Nephron (organoid): ENCODE results near the gene MYB.
"Not testable (repeated sequence)": the region's sequence is repeated elsewhere in the genome, so short reads cannot be mapped to it uniquely, and the experiment has no call there.

Source experiments
- H3K27ac Mint-ChIP-seq, 3 experiments: 2 replicates each; pipeline ENCODE4 v1.8.0; 2020; ENCODE audit warnings: mixed read lengths in 3 of 3, mild to moderate bottlenecking in 2 of 3, moderate library complexity in 1 of 3
- H3K27me3 Mint-ChIP-seq: 2 replicates; pipeline ENCODE4 v1.8.0; 2021; ENCODE audit warnings: low read depth, mild to moderate bottlenecking, moderate library complexity, mixed read lengths
- H3K36me3 Mint-ChIP-seq: 2 replicates; pipeline ENCODE4 v1.8.0; 2020; ENCODE audit warnings: low read depth, mixed read lengths
- H3K4me1 Mint-ChIP-seq: 2 replicates; pipeline ENCODE4 v1.8.0; 2020; ENCODE audit warnings: mixed read lengths
- H3K4me3 Mint-ChIP-seq, 3 experiments: 2 replicates each; pipeline ENCODE4 v1.8.0; 2020; ENCODE audit warnings: mild to moderate bottlenecking in 3 of 3, mixed read lengths in 3 of 3, moderate library complexity in 2 of 3
- H3K9me3 Mint-ChIP-seq: 2 replicates; pipeline ENCODE4 v1.8.0; 2020; ENCODE audit warnings: mixed read lengths
- TF ChIP-seq, protein P1 (sequence below), 3 experiments: fragments of 200-600 bp; sonication (generic); IDR thresholded peaks; one replicate each; pipeline ENCODE4 v1.5.0; 2021; ENCODE audit warnings: antibody characterized with exemption in 3 of 3; ENCODE audit not compliant: unreplicated experiment in 3 of 3

MYB gene

DNA sequence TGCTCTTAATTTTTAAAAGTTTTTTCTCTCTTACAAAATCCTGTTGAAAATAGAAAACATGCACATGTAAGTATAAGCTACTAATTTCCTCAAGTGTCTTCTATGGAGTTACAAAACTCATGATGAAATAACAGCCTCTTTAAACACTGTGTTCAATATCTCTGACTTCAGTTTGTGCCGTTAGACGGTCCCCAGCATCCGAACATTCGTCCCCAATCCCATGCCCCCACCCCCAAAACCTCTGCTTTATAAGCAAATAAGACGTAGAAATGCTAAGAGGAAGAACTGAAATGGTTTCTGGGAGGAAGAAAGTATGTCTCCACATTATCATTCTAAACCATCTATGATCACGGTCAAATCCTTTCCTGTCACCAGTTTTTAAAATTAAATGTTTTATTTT, 31.7 kb upstream of the MYB start:
- no peak overlapping the region for H3K4me3 Mint-ChIP-seq
- no peaks in the 10 kb centered on the region for H3K36me3 Mint-ChIP-seq
- peaks cover 5% of the 10 kb centered on the region for H3K27me3 Mint-ChIP-seq
- H3K4me1 Mint-ChIP-seq = peaks cover 8% of the 10 kb centered on the region
- H3K27ac Mint-ChIP-seq = no peak overlapping the region
- H3K9me3 Mint-ChIP-seq = peaks cover 23% of the 10 kb centered on the region
- TF ChIP-seq, protein P1, sequence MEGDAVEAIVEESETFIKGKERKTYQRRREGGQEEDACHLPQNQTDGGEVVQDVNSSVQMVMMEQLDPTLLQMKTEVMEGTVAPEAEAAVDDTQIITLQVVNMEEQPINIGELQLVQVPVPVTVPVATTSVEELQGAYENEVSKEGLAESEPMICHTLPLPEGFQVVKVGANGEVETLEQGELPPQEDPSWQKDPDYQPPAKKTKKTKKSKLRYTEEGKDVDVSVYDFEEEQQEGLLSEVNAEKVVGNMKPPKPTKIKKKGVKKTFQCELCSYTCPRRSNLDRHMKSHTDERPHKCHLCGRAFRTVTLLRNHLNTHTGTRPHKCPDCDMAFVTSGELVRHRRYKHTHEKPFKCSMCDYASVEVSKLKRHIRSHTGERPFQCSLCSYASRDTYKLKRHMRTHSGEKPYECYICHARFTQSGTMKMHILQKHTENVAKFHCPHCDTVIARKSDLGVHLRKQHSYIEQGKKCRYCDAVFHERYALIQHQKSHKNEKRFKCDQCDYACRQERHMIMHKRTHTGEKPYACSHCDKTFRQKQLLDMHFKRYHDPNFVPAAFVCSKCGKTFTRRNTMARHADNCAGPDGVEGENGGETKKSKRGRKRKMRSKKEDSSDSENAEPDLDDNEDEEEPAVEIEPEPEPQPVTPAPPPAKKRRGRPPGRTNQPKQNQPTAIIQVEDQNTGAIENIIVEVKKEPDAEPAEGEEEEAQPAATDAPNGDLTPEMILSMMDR (IDR thresholded peaks at IDR 0.05; ENCODE audit: unreplicated experiment in 3 of 3) = no peak

DNA sequence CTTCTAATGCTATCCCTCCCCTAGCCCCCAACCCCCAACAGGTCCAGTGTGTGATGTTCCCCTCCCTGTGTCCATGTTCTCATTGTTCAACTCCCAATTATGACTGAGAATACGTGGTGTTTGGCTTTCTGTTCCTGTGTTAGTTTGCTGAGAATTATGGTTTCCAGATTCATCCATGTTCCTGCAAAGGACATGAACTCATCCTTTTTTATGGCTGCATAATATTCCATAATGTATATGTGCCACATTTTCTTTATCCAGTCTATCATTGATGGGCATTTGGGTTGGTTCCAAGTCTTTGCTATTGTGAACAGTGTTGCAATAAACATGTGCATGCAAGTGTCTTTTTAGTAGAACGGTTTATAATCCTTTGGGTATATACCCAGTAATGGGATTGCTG, 30.6 kb upstream of the MYB start:
- not testable (repeated sequence) for H3K27me3 Mint-ChIP-seq, H3K36me3 Mint-ChIP-seq, H3K27ac Mint-ChIP-seq, H3K4me1 Mint-ChIP-seq, H3K4me3 Mint-ChIP-seq
- H3K9me3 Mint-ChIP-seq = peaks cover 29% of the 10 kb centered on the region

DNA sequence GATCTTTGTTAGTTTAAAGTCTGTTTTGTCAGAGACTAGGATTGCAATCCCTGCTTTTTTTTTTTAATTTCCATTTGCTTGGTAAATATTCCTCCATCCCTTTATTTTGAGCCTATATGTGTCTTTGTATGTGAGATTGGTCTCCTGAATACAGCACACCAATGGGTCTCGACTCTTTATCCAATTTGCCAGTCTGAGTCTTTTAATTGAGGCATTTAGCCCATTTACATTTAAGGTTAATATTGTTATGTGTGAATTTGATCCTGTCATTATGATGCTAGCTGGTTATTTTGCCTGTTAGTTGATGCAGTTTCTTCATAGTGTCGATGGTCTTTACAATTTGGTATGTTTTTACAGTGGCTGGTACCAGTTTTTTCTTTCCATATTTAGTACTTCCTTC, 27.0 kb upstream of the MYB start:
- H3K27me3 Mint-ChIP-seq, H3K27ac Mint-ChIP-seq, H3K4me3 Mint-ChIP-seq, H3K36me3 Mint-ChIP-seq, H3K4me1 Mint-ChIP-seq: not testable (repeated sequence)
- peaks cover 29% of the 10 kb centered on the region for H3K9me3 Mint-ChIP-seq

DNA sequence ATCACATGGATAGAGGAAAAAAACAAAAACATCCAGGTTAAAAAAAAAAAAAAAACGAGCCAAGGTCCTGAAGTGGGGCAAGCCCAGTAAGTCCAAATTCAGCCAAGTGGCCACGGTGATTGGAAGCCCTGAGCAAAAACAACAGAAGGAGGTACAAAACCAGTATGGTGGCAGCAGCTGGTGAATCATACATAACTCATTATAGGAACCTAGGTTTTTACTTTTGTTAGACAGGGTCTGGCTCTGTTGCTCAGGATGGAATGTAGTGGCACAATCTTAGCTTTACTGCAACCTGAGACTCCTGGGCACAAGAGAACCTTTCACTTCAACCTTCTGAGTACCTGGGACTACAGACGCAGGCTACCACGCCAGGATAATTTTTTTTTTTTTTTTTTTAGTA, 22.7 kb upstream of the MYB start:
- Mint-ChIP-seq H3K27me3 (peaks cover 11% of the 10 kb centered on the region), H3K4me1 (no peaks in the 10 kb centered on the region)

DNA sequence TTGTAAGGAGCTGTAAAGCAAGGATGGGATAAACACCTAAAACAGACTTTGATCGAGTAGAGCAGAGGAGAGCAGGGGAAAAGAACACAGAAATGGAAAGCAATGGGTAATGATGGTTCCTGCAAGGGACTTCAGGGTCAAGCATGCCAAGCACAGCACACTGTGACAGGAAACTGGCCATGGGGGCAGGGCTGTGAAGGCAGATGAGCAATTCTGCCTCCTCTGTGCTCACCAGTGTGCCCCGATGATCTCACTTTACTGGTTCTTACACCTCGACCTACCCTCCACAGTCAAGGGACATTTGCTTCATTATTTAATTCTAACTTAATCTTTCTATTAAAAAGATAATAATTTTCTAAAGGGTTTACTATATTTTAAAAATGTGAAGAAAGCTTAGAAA, 21.6 kb upstream of the MYB start:
- Mint-ChIP-seq H3K27ac (no peak overlapping the region), H3K9me3 (peaks cover 5% of the 10 kb centered on the region), H3K27me3 (peaks cover 9% of the 10 kb centered on the region), H3K4me1 (no peaks in the 10 kb centered on the region), H3K36me3 (no peaks in the 10 kb centered on the region), H3K4me3 (no peak overlapping the region)
- TF ChIP-seq, protein P1 (IDR thresholded peaks at IDR 0.05; ENCODE audit: unreplicated experiment in 3 of 3) = no peak

More for the DNA sequence above, 22.7 kb upstream of the MYB start:
- H3K27ac Mint-ChIP-seq = no peak overlapping the region
- no peak overlapping the region for H3K4me3 Mint-ChIP-seq
- no peaks in the 10 kb centered on the region for H3K36me3 Mint-ChIP-seq
- TF ChIP-seq, protein P1 (IDR thresholded peaks at IDR 0.05; ENCODE audit: unreplicated experiment in 3 of 3) = no peak
- H3K9me3 Mint-ChIP-seq = peaks cover 12% of the 10 kb centered on the region

DNA sequence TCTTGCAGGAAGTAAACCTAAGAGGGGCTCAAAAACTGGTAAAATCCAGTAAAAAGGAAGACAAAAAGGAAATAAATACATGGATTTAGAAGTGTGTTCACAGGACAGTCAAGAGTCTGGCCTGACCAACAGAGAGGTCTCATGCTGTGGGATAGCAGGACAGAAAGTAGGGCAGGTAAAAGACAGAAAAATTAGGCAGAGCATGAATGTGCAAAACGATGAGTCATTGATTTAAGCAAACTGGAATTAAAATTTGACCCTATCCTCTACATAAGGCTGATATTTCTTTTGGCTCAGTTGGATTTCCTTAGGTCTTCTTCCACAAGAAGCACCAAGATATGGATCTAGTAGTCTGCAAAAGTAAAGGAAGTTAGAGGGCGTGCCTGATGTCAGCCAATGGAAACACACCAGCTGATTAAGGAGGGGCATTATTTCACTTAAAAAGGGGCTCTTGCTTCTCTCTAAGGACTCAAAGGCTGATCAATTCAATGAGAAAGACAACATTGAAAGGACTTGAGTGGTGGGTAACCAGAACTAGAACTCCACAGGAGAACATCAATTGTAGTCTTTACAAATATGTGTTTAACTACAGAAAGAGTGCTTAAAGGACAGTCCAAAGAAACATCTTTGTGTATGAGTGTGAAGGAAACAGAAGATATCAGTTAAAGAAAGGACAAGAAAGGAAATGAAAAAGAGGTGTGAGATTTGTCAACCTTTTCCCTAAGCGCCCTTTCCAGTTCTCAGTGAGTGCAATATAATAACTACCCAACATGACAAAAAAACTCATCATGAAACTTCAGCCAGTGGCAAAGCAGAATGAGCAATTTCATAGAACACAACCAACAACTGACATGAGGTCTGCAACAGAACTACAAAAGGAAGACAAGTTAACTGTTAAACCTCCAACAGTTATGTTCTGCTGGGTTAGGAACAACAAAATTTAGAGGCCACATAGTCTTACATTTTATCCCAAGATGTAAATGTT, 19.4 kb upstream of the MYB start:
- Mint-ChIP-seq H3K4me1 (no peaks in the 10 kb centered on the region), H3K4me3 (no peak overlapping the region), H3K27me3 (peaks cover 9% of the 10 kb centered on the region), H3K36me3 (no peaks in the 10 kb centered on the region), H3K9me3 (no peaks in the 10 kb centered on the region), H3K27ac (no peak overlapping the region)
- TF ChIP-seq, protein P1 (IDR thresholded peaks at IDR 0.05; ENCODE audit: unreplicated experiment in 3 of 3) = no peak
